ENCODE results near the gene PRICKLE2. TPM values are rescaled to one million over a fixed set of nuclear protein-coding genes. Genes with fewer than 3 reads are reported as not detected.

The PRICKLE2 gene
- total and polyA plus RNA-seq, 2 experiments from 2014 or later = 8.5 to 30.3 TPM

GRCh38 chr3:64061628-64062027, 163.6 kb downstream of the PRICKLE2 start:
- 80% methylated on average over 5 of the region's 5 CpGs for WGBS (ENCODE audit: low lambda C conversion rate, missing lambda C conversion rate)
- H4K20me1 ChIP-seq (ENCODE audit: insufficient read depth, poor library complexity, severe bottlenecking) = no peaks in the 10 kb centered on the region
- H3K79me2 ChIP-seq = no peaks in the 10 kb centered on the region
- no peaks in the 10 kb centered on the region for H3K36me3 ChIP-seq (replicated peaks; ENCODE audit: insufficient read depth, low read depth)
- no peak overlapping the region for H3K4me2 ChIP-seq
- H3K27ac ChIP-seq = no peak overlapping the region
- no peak overlapping the region for H3K4me3 ChIP-seq
- no peaks in the 10 kb centered on the region for H3K4me1 ChIP-seq (ENCODE audit: insufficient read depth)
- TF ChIP-seq EZH2phosphoT487 (IDR thresholded peaks at IDR 0.05; ENCODE audit: low read depth, severe bottlenecking, unreplicated experiment) = no peak
- TF ChIP-seq CTCF (IDR thresholded peaks at IDR 0.05; ENCODE audit: poor library complexity) = no peak
- TF ChIP-seq EZH2 (IDR thresholded peaks at IDR 0.05; ENCODE audit: borderline replicate concordance) = no peak
- DNase-seq (ENCODE audit: low spot score) = no peak
- H3K9me3 ChIP-seq (ENCODE audit: low read depth) = no peaks in the 10 kb centered on the region
- H2AFZ ChIP-seq = no peak overlapping the region
- H3K27me3 ChIP-seq = no peaks in the 10 kb centered on the region
- H3K9me2 ChIP-seq (replicated peaks; ENCODE audit: insufficient read depth) = no peaks in the 10 kb centered on the region

- Histone ChIP-seq H3K27me3 (no peaks in the 10 kb centered on the region), H3K4me2 (no peak overlapping the region), H3K9me2 (replicated peaks; ENCODE audit: insufficient read depth) (no peaks in the 10 kb centered on the region), H3K4me1 (ENCODE audit: insufficient read depth) (no peaks in the 10 kb centered on the region), H4K20me1 (ENCODE audit: insufficient read depth, poor library complexity, severe bottlenecking) (no peaks in the 10 kb centered on the region), H3K27ac (no peak overlapping the region), H2AFZ (no peak overlapping the region), H3K79me2 (no peaks in the 10 kb centered on the region), H3K4me3 (no peak overlapping the region), H3K9me3 (ENCODE audit: low read depth) (no peaks in the 10 kb centered on the region), H3K36me3 (replicated peaks; ENCODE audit: insufficient read depth, low read depth) (no peaks in the 10 kb centered on the region)
- TF ChIP-seq EZH2 (IDR thresholded peaks at IDR 0.05; ENCODE audit: borderline replicate concordance) (no peak), CTCF (IDR thresholded peaks at IDR 0.05; ENCODE audit: poor library complexity) (no peak), EZH2phosphoT487 (IDR thresholded peaks at IDR 0.05; ENCODE audit: low read depth, severe bottlenecking, unreplicated experiment) (no peak)
- no peak for DNase-seq (ENCODE audit: low spot score)
- 84% methylated on average over 3 of the region's 3 CpGs for WGBS (ENCODE audit: low lambda C conversion rate, missing lambda C conversion rate)
Measured at GRCh38 chr3:64059484-64060175, 165.6 kb downstream of the PRICKLE2 start.

- H3K27me3 ChIP-seq = no peaks in the 10 kb centered on the region
- H2AFZ ChIP-seq = no peak overlapping the region
- no peak for DNase-seq (ENCODE audit: low spot score)
- H3K4me2 ChIP-seq = no peak overlapping the region
- H3K27ac ChIP-seq = no peak overlapping the region
- H3K79me2 ChIP-seq = no peaks in the 10 kb centered on the region
- WGBS (ENCODE audit: low lambda C conversion rate, missing lambda C conversion rate) = 65% methylated on average over 4 of the region's 4 CpGs
- H3K9me2 ChIP-seq (replicated peaks; ENCODE audit: insufficient read depth) = no peaks in the 10 kb centered on the region
- no peak overlapping the region for H3K4me3 ChIP-seq
- H3K36me3 ChIP-seq (replicated peaks; ENCODE audit: insufficient read depth, low read depth) = no peaks in the 10 kb centered on the region
- no peak for TF ChIP-seq EZH2phosphoT487 (IDR thresholded peaks at IDR 0.05; ENCODE audit: low read depth, severe bottlenecking, unreplicated experiment)
- no peak for TF ChIP-seq CTCF (IDR thresholded peaks at IDR 0.05; ENCODE audit: poor library complexity)
- no peak for TF ChIP-seq EZH2 (IDR thresholded peaks at IDR 0.05; ENCODE audit: borderline replicate concordance)
- H4K20me1 ChIP-seq (ENCODE audit: insufficient read depth, poor library complexity, severe bottlenecking) = no peaks in the 10 kb centered on the region
- H3K9me3 ChIP-seq (ENCODE audit: low read depth) = no peaks in the 10 kb centered on the region
- H3K4me1 ChIP-seq (ENCODE audit: insufficient read depth) = no peaks in the 10 kb centered on the region
Measured at GRCh38 chr3:64058566-64058965, 166.7 kb downstream of the PRICKLE2 start.

Data from hepatocyte (in vitro differentiated cells).